Thyroid gland (tissue), 4 donors: Measurements from ENCODE around the gene PCCA.

ENCODE experiments used
- POLR2A ChIP-seq, 2 donors: fragments of 450-650 bp; IDR thresholded peaks; one replicate each; pipeline ENCODE4 v1.6.1; 2017; ENCODE audit warnings: antibody characterized with exemption in 2 of 2, mild to moderate bottlenecking in 2 of 2, moderate library complexity in 1 of 2
- TF ChIP-seq, protein P1 (sequence below), 6 experiments: fragments of 200-600 bp in 3 of 6; fragments of 450-650 bp in 3 of 6; sonication (generic) in 3 of 6; IDR thresholded peaks; one replicate each; pipeline ENCODE4 v1.5.1; 2016 to 2019; ENCODE audit warnings: antibody characterized with exemption in 6 of 6, mild to moderate bottlenecking in 2 of 6, inconsistent platforms in 1 of 6, moderate library complexity in 1 of 6

- TF ChIP-seq, protein P1, sequence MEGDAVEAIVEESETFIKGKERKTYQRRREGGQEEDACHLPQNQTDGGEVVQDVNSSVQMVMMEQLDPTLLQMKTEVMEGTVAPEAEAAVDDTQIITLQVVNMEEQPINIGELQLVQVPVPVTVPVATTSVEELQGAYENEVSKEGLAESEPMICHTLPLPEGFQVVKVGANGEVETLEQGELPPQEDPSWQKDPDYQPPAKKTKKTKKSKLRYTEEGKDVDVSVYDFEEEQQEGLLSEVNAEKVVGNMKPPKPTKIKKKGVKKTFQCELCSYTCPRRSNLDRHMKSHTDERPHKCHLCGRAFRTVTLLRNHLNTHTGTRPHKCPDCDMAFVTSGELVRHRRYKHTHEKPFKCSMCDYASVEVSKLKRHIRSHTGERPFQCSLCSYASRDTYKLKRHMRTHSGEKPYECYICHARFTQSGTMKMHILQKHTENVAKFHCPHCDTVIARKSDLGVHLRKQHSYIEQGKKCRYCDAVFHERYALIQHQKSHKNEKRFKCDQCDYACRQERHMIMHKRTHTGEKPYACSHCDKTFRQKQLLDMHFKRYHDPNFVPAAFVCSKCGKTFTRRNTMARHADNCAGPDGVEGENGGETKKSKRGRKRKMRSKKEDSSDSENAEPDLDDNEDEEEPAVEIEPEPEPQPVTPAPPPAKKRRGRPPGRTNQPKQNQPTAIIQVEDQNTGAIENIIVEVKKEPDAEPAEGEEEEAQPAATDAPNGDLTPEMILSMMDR (IDR thresholded peaks at IDR 0.05), result no peak
- no peak for TF ChIP-seq POLR2A (IDR thresholded peaks at IDR 0.05)
Measured at GRCh38 chr13:100063333-100063732, 25.6 kb upstream of the PCCA start.
